Stimulated activated CD8-positive, alpha-beta memory T cell treated with anti-CD3 and anti-CD28 coated beads, Interleukin-15, amount 100 ng/mL, for 4 hours (primary cell): ENCODE data around the gene BMPR1A.
"Not testable (repeated sequence)": the region's sequence is repeated elsewhere in the genome, so short reads cannot be mapped to it uniquely, and the experiment has no call there.

Experiments
- DNase-seq, 2 donors: peaks; one replicate each; pipeline ENCODE4 v3.0.0-alpha.2; 2020; ENCODE audit warnings: low read depth in 2 of 2

The BMPR1A gene

DNA sequence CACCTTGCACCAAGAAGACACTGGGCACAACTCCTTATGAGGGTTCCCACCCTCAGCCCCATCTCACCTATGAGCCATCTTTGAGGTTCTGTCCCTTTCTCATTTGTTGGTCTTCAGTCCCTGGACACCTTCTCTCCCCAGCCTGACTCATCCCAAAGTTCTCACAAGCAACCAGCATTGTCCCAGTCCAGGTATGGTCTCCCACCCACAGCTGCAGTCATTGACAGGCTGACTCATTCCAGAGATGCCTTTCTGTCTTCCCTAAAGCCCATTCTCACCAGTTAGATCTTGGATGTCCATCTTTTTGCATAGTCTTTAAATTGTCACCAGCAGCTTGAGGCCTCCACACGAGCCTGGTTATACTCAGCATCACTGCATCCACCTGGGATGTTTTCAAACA lies 26.7 kb upstream of the BMPR1A start:
- no peak for DNase-seq

DNA sequence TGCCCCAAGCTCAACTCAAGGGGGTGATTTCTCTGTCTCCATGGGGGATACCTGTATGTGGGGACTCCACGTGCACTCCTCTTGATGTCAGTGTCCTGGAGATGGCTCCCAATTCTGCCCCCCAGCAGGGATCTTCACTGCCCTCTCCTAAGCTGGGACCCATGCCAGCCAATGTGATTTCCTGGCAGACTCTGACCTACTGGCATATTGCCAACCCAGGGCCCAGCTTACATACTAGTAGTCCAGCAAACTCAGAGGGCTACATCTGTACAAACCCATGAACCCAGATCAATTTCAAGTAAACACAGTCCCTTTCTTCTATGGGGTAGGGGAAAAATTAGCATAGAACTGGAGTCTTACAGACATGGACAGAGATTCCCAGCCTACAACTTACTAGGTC lies 26.2 kb upstream of the BMPR1A start:
- no peak for DNase-seq

DNA sequence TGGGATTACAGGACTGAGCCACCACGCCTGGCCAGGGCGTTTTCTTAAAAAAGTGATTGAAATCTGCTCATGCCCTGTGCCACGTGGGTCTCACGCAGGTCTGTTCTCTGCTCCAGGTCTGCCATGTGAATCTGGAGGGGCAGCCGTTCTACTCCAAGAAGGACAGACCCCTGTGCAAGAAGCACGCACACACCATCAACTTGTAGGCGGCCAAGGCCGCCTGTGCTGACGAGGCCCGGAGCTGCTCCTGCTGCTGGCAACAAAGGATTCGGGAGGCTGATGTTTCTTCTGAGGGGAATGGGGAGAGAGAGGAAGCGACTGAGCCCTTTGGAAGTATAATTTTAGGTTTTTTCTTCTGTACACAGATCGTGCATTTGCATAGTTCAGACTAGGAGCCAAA lies 23.6 kb upstream of the BMPR1A start:
- no peak for DNase-seq

DNA sequence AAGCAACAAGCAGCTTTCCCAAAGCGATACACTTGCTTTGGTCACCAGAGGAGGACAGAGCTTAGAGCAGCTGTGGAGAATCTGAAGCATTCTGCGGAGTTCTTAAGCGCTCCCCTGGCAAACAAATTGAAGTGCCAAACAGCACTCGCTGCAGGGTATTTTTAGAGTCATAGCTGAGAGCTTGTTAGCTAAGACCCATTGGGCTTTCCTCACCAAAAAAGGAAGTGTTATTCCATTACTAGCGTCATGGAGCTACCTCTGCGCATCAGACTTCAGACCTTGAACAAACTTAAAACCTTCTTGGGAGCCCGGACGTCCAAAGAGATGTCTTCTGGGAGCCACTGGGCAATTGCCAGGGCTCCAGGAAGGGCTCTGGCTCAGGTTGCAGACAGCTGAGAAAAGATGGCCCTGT lies 23.2 kb upstream of the BMPR1A start:
- DNase-seq, result no peak

DNA sequence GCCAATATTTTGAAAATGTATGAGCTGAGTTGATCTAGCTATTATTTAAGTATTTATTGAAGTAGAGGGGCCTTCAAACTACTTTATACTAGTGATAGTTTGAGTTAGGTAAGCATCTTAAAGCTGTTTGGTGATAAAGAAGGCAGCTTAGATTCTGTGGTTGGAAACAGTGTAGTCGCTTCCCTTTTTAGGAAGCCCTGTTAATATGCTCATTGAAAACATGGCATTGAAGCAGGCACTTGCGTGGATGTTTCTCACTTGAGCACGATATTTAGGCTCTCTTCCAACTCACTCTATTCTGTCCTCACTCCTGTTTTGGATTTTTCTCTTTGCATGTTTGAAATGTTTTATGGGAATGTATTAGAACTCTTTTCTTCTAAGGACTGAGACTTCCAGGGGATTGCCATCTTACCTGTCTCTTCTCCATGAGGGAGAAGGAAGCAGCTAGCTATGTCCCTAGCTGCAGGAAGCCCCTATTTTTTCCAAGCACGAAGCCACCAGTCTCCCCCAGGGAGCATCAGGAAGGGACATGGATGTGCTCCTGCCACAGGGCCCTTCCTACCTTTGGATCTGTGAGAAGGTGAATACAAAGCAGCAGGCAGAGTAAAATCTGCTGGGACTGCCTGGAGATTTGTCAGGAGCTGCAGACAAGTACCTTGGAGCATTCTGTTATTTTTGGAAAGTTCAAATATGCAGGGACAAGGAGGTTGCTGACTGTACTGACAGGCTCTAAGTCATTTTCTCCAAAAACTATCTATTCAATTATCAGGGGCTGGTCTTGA lies 22.0 kb upstream of the BMPR1A start:
- DNase-seq, result no peak

DNA sequence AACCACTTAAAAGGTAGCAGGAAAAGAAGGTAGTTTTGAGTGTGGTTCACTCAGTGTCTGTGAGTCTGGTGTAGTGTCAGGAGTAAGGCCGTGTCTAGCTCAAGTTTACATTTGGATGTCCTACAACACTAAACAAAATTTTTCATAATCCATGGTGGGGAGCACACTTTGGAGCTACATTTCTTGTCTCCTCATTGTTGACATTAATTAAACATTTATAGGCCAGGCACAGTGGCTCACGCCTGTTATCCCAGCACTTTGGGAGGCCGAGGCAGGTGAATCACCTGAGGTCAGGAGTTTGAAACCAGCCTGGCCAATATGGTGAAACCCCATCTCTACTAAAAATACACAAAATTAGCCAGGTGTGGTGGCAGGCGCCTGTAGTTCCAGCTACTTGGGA lies 21.1 kb upstream of the BMPR1A start:
- DNase-seq, result not testable (repeated sequence)

DNA sequence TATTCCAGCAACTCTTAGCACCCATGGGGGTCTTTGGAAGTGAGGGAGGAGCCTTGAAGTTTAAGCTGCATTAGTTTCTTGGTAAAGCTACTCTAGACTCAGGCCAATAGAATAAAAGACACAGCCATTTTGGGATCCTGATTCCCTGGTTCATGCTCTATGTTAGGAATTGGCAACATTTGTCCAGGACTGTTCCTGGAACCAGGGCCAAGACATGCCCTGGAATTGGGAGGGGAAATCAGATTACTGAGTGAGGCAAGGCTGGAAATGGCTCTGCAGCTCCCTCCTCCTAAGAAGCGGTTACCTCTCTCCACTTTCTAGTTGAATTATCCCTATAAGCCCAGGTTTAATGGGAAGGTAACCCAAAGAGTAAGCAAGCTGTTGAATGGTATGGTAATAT lies 14.2 kb upstream of the BMPR1A start:
- no peak for DNase-seq

DNA sequence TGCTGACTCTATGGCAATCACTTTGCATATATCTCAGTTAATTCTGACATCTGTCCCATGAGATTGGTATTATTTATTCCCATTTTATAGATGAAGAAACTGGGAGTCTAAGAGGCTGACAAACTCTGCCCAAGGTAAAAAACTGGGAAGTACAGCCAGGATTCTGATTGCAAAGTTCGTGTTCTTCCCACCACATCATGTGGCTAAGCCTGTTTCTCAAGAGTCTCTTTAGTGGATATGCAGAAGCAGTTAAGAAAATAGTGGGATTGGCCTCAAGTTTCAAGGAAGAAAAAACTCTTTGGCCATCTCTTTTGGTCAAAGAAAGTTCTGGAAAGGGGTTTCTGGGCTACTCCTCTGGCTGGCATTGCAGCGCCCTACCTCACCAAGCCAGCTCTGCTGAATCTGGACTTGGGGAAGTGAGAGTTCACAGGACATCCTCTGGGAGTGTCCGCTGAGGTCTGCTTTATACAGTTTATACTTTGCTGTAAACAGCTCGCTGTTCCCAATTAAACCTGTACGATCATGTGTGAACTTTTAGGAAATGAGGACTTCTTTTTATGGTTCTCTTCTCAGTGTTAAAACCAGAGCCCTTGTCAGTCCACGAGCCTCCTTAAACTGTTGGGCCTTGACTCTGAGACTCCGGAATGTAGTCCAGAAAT lies 12.2 kb upstream of the BMPR1A start:
- no peak for DNase-seq

DNA sequence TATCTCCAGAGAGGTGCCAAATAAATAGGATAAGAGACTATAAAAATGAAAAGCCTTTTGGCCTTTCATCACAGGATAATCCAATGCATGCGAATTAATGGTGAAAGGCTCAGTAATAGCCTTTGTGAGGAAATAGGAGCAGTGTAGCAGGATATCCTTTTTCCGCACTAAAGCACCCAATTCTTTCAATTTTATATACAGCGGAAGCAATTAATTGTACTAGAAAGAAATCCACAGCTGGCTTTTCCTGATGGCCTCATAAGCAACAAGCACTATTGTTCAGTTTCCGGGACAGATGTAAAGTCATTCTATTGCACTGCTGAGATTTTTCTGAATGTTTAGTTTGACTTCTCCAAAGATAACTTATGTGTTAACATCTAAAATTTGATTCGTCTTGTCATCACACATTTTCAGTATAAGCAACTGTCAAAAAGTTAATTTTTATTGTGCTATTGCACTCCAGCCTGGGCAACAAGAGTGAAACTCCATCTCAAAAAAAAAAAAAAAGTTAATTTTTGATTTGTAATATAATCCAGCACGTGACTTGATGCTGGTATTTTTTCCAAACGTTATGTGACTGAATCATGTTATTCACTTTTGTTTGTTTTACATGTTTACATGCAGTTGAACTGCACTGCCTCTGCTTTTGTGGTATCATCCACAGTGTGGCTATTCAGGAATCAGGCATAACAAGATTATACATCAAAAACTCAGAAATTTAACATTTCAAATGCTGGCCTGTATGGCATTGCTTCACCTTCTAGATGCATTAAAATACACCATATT lies 8.4 kb upstream of the BMPR1A start:
- no peak for DNase-seq

DNA sequence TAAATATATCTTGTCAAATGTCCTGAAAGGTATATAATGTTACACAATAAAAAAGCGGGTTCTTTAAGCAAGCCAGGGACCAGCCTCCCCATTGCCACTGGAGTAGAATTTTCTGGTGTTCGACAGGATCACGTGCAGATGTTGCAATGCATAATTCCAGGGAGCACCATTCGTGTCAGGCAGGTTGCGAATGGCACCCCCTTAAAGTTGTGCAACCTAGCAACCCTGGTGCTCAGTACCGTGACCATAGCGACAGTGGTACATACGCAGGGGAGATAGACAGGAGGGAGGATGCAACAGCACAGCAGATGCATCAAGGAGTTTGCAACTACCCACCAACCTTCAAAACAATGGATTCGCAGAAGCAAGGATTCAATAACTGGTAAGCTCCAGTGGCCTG lies 6.6 kb upstream of the BMPR1A start:
- no peak for DNase-seq

DNA sequence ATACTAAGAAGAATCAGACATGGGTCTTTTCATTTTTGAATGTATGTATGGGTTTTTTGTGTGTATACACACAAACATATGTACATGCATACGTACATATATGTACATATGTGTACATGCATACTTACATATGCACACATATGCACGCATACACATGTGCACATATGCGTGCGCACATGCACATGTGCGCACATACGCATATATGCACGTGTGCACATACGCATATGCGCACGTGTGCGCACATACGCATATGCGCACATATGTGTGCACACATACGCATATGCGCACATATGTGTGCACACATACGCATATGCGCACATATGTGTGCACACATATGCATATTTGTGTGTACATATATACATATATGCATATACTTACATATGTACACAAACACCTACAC lies 4.9 kb upstream of the BMPR1A start:
- no peak for DNase-seq

DNA sequence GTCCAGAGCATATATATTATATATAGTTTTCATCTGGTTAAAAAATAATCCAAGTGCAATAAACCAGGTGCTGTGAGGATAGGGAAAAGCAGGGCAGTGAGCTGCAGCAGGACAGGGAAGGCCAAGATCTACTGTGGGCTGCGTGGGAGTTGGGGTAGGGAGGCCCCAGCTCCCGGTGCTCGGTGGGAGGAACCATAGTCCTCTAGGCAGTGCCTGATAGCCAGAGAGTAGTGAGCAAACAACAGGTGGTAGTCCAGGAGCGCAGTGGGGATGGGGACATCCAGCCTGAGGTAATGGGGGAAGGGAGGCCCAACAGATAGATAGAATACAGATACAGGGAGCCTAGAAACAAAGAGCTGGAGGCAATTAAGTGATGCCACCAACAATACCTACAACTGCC lies 4.1 kb upstream of the BMPR1A start:
- no peak for DNase-seq

DNA sequence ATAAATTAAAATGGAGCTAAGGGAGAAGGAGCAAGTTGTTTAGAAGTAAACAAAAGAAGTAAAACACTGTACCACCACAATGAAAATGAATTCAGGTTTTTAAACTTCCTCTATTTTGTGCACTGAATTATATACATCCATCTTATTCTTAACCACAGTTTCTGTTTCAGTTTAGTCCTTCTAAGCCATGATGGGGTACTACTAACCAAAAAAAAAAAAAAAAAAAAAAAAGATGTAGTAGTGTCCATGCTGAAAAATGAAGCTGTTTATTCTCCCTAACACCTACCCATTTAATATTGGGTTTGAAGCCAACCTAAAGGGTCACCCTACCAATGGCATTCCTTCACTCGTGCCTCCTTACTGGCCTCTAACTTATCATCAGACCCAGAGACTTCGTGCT lies 3.4 kb upstream of the BMPR1A start:
- no peak for DNase-seq

DNA sequence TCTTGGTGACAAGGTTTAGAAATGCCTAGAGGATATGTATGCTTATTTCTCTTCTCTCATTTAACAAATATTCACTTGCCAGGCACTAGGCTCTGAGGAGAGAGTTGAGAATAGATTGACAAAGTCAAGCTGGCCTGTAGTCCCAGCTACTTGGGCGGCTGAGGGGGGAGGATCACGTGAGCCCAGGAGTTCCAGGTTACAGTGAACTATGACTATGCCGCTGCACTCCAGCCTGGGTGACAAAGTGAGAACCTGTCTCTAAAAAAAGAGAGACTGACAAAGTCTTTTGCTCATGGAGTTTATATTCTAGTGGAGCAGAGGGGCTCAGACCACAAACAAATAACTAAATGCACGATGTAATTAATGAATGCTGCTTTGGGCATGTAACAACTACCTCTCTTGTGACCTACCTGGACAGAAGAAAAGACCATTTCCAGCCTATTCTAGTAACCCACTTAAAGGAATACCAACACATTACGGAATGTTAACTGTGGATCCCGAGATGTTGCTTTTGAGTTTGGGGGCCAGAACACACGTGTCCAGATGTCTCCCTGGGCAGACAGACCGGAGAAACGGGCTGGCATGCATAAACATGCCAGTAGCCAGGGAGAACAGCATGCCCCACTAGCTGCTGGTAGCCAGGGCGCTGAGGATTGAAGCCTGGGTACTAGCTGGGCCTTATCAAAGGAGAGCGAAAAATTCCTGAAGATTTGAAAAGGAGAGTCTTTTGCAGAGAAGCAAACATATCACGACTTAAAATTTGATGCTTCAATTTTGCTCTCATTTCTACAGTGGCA lies 2.6 kb upstream of the BMPR1A start:
- DNase-seq, result no peak

DNA sequence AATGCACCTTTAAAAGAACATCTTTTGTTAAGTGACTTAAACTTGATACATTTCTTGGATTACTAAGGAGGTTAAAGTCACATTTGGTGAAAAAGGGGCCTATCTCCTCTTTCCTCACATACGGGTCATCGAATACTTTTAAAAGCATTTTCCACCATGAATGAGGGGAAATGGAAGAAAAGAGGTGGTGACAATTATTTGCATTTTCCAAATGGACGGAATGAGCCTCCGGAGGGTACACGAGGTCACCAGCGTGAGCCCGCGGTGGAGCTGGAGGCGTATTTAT lies 1.0 kb upstream of the BMPR1A start:
- no peak for DNase-seq

DNA sequence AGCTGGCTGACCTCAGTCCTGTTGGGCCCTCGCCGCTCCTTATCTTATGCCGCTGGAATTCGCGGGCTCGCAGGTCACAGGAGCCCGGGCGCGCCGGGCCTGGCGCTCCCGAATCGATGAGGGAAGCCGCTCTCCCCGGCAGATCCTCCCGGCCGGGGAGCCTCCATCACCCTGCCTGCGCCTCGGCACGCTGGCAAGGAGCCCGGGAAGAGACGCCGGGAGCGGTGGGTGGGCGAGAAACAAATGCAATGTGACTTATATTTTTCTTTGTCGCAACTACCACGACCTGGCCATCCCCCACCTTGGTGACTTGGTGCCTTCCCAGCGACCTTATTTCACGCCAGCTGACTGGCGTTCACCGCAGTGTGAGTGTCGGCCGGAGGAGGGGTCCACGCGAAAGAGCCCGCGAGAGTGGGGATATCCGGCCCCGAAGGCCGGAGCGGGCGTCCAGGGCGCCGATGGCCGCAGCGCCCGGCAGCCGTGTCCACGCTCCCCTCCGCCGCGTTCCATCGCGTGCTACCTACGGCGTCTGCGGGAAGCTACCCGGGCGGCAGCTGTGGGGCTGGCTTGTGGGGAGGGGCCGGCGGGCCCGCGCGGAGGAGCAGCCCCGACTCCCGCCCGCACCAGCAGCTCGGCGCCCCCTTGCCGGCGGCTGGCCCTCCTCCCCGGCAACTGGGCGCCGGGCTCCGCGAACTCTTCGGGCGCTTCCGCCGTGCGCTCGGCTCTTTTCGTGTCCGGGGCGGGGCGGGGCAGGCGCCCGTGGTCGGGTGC lies 494 bp upstream of the BMPR1A start:
- peak; percentile 70 to 78 for DNase-seq

DNA sequence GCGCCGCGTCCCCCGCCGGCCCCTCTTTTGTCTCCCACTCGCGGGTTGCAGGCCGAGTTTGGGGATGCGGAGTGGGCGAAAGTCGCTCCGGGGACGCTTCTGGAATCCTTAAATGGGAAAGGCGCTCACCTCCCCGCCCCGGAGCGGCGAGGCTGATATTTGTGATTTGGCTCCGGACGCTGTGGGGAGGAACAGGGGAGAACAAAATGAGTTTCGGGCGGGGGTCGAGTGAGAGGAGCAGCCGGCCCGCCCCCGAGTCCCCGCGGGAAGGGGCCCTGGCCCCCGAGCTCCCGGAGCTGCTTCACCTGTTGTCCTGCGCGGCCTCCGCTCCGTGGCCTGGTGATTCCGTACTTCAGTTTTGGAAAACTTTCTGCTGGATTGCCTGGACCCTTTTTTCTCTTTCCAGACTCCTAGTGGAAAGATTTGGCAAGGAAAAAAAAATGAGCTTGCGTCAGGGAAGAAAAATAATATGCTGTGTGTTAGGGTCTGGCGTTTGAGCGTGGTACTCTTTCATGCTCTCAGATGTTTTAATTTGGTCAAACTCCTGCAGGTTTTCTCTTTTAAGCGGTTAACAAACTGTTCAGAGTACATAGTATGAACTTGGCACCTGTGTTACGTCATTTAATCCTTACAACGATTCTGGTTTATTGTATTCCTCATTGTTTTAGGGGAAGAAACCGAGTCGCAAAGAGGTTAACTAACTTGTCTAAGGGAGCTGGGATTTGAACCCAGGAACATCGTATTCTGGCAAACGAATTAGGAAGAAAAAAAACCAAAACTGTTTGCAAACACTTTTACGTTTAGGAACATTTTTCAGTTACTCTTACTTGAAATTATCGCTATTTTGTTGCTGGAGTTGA lies 924 bp downstream of the BMPR1A start:
- DNase-seq, result no peak

DNA sequence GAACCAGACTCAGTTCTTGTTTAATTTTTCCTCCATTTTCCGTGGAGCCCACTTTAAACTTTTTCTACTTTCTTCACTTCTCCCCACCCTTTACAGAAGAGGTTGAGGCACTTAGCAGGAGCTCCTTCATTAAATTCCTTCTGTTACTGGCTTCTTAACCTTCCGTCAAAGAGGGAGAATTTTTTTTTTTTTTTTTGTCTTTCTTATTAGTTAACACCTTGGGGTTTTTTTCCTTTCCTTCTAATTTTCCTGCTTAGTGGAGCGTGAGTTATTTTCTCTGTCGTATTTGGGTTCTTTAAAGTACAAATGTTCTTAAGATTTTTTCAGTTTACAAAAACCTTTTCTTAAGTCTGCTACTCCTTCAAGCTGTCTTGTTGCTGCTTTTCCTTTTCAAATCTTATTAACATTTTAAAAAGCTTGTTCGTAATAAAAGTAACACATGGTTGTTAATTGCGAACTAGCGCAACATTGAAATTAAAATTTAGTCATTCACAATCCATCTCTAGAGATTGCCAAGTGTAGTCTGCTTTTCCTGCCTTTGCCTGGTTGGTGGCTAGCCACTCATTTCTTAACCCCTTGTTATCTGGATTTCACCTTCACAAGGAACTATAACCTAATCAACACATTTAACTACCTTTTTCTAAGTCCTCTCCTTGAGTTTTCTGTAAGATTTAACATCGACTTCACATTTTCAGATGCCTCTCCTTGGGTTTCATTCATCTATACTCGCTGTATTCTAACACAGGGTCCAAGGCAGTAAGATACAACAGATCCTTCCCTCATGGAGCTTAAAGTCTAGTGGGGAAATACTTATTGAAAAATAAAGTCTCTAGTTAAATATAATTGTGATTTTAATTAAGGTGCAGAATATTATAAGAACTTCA lies 2.0 kb downstream of the BMPR1A start:
- DNase-seq, result no peak

DNA sequence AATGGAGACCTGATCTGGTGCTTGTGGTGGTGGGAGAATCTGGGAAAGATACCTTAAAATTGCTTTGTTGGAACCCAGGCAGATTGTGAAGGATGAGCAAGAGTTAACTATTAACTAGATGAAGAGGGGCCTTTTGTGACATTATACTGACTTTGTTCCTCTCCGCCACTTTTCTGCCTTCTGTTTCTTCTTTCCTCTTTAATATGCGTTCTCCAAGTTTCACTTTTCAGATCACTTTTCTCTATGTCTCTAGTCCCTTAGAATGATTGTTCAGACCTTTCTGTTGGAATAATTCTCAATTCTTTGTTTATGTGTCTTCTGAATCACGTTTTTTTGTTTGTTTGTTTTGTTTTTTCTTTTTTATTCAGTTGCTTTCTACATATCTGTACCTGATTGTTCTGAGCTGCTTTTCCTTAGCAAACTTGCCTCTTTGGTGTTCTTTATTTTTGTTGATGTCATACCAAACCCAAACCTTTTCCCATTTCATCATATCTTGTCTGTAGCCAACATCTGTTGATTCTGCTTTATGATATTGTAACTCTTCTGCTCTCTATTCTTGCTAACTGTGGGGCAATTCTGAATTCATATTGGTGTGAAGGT lies 2.8 kb downstream of the BMPR1A start:
- DNase-seq, result no peak
